Small intestine (tissue), 7 donors: ENCODE results near the gene VDR. TPM values are rescaled to one million over a fixed set of nuclear protein-coding genes. Genes with fewer than 3 reads are reported as not detected.

ENCODE experiments used
- DNase-seq, 2 donors: peaks; one replicate each; pipeline versions ENCODE4 v3.0.0 to v3.0.0-alpha.2; 2013
- FAIRE-seq: peaks from 2 replicates; lab custom pipeline; 2012; peaks lifted over from hg19 to GRCh38; lab: Jason Lieb, UNC
- H3K27ac ChIP-seq, 3 donors: one replicate each; pipeline ENCODE4 v1.5.1; 2013; ENCODE audit warnings: low read length in 2 of 3, mild to moderate bottlenecking in 2 of 3, control low read depth in 1 of 3, inconsistent platforms in 1 of 3, low read depth in 1 of 3, moderate library complexity in 1 of 3
- H3K27me3 ChIP-seq, 3 donors: one replicate each; pipeline ENCODE4 v1.6.1; 2013; ENCODE audit warnings: low read length in 3 of 3, inconsistent platforms in 1 of 3; ENCODE audit not compliant: control insufficient read depth in 3 of 3, insufficient read depth in 3 of 3
- H3K36me3 ChIP-seq, 3 donors: one replicate each; pipeline ENCODE4 v1.6.1; 2013; ENCODE audit warnings: low read length in 3 of 3, inconsistent platforms in 1 of 3, low read depth in 1 of 3, mild to moderate bottlenecking in 1 of 3, moderate library complexity in 1 of 3; ENCODE audit not compliant: control insufficient read depth in 3 of 3, insufficient read depth in 2 of 3
- H3K4me1 ChIP-seq, 3 donors: one replicate each; pipeline ENCODE4 v1.6.1; 2013; ENCODE audit warnings: low read length in 2 of 3, inconsistent platforms in 1 of 3, low read depth in 1 of 3, mild to moderate bottlenecking in 1 of 3, moderate library complexity in 1 of 3; ENCODE audit not compliant: control insufficient read depth in 3 of 3, insufficient read depth in 2 of 3
- H3K4me3 ChIP-seq, 3 donors: one replicate each; pipeline ENCODE4 v1.5.1; 2013; ENCODE audit warnings: low read length in 3 of 3, control low read depth in 1 of 3, inconsistent platforms in 1 of 3, low read depth in 1 of 3, mild to moderate bottlenecking in 1 of 3, moderate library complexity in 1 of 3
- H3K9me3 ChIP-seq, 2 donors: one replicate each; pipeline ENCODE4 v1.6.1; 2013; ENCODE audit warnings: low read depth in 1 of 2, low read length in 1 of 2; ENCODE audit not compliant: control insufficient read depth in 2 of 2, insufficient read depth in 1 of 2
- WGBS, 3 donors: extraction: QIAGEN DNeasy Blood & Tissue Kit; methylation state at CpG; one replicate each; pipeline ENCODE4 v1.1.7; 2013; 5-methylcytosine and 5-hydroxymethylcytosine counted together
- polyA plus RNA-seq, 4 donors: library from polyadenylated mRNA; stranded (reverse) in 3 of 4; unstranded in 1 of 4; fragments of 200-250 nt in 3 of 4; fragments of 120-200 nt in 1 of 4; gene quantifications; one replicate each; pipeline versions ENCODE4 v1.2.1 to v1.2.3, GENCODE V29; 2013
- donor health status: healthy with polysubstance abuse.
- donor health status: control.
- donor health status: control.
- donor health status: Bipolar disorder and iron deficiency.
- donor health status: healthy.

The VDR gene
- polyA plus RNA-seq, 4 donors: 16.6 to 61.0 (median 41.9) TPM

DNA sequence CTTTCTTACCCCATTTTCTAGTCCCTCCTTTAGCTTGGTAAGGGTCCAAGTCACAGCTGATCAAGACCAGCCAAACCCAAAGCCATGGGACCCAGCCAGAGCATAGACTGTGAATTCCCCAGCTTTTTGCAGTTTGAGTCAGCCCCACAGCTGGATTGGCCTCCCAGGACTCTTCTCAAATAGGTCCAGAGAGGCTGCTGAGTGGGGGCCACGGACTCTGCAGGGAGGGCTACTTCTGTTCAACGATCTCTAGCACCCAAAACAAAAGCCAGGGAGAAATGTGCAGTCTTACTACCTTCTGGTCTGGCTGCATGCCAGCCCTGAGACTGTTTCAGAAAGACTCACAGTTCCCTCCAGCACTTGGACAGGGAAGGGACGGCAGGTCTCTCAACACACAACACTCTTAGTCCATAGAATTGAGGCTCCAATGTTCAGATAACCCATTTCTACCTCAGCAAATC lies 1.6 kb downstream of the VDR start:
- peaks cover 0 to 61% (median 4%) of the 10 kb centered on the region in 3 donors for H3K4me1 ChIP-seq
- WGBS, 3 donors: 2 to 23% (median 7%) methylated on average over 3 of the region's 3 CpGs

DNA sequence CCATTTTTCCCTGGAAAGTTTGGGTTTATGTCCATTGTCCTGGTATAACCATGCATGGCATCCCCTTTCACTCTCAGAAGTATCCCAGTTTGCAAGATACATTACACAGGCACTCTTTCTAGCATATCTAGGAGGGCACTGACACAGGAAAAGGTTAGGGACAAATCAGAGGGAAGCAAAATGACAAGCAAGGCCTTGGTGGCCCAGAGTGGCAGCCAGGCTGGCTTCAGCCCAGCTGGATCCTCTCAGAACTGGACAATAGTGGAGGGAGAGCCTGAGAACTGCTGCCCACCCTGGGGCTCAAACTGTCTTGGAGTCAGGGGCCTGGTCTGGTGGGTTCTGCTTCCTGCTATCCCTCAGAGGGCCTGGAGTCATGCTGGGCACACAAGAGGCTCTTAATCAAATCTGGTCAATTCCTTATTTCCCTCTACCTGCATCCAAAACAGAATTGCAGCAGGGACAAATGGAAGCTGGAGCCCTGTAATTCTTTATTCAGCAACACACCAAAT lies 2.6 kb downstream of the VDR start:
- peaks cover 0 to 7% (median 0%) of the 10 kb centered on the region in 3 donors for H3K27me3 ChIP-seq
- peak overlapping the region; percentile 36 to 94 (median 81) for H3K27ac ChIP-seq
- peak overlapping the region in 2 of 3 donors; percentile 18 to 68 for H3K4me3 ChIP-seq
- H3K9me3 ChIP-seq: no peaks in the 10 kb centered on the region
- H3K4me1 ChIP-seq: peaks cover 2 to 57% (median 3%) of the 10 kb centered on the region in 3 donors
- peaks cover 0 to 9% (median 3%) of the 10 kb centered on the region in 3 donors for H3K36me3 ChIP-seq
- DNase-seq (peak in 1 of 2 donors; percentile 33), FAIRE-seq (no peak)

More for the DNA sequence above, 1.6 kb downstream of the VDR start:
- H3K27me3 ChIP-seq: peaks cover 0 to 7% (median 0%) of the 10 kb centered on the region in 3 donors
- FAIRE-seq: no peak
- peak overlapping the region in 2 of 3 donors; percentile 68 to 72 for H3K4me3 ChIP-seq
- H3K36me3 ChIP-seq: peaks cover 0 to 3% (median 3%) of the 10 kb centered on the region in 3 donors
- no peaks in the 10 kb centered on the region for H3K9me3 ChIP-seq
- peak; percentile 51 to 72 for DNase-seq
- H3K27ac ChIP-seq: peak overlapping the region in 2 of 3 donors; percentile 81 to 94

DNA sequence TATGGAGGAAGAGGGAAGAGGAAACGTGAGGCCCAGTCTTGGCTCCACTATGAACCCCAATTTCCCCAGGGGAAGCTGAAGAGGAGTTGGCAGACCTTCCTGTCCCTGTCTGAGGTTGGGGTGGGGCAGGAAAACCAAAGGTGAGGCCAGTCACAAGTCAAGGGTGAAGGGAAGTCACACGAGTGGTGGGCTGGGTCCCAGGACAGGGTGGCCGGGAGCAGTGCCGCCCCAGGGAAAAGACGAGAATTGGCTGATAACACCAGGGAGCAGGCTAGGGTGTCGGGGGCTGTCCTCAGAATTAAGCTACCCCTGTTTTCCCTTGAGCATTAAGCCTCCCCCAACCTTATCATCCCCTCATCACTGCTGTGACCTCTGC lies 3.1 kb downstream of the VDR start:
- H3K36me3 ChIP-seq: peaks cover 0 to 9% (median 3%) of the 10 kb centered on the region in 3 donors
- FAIRE-seq: no peak
- peaks cover 3 to 59% (median 3%) of the 10 kb centered on the region in 3 donors for H3K4me1 ChIP-seq
- DNase-seq: peak in 1 of 2 donors; percentile 80
- no peaks in the 10 kb centered on the region for H3K9me3 ChIP-seq
- H3K27me3 ChIP-seq: peaks cover 0 to 7% (median 0%) of the 10 kb centered on the region in 3 donors
- WGBS, 3 donors: 11 to 59% (median 31%) methylated on average over 6 of the region's 6 CpGs
- peak overlapping the region; percentile 36 to 94 (median 81) for H3K27ac ChIP-seq
- H3K4me3 ChIP-seq: peak overlapping the region in 1 of 3 donors; percentile 68

DNA sequence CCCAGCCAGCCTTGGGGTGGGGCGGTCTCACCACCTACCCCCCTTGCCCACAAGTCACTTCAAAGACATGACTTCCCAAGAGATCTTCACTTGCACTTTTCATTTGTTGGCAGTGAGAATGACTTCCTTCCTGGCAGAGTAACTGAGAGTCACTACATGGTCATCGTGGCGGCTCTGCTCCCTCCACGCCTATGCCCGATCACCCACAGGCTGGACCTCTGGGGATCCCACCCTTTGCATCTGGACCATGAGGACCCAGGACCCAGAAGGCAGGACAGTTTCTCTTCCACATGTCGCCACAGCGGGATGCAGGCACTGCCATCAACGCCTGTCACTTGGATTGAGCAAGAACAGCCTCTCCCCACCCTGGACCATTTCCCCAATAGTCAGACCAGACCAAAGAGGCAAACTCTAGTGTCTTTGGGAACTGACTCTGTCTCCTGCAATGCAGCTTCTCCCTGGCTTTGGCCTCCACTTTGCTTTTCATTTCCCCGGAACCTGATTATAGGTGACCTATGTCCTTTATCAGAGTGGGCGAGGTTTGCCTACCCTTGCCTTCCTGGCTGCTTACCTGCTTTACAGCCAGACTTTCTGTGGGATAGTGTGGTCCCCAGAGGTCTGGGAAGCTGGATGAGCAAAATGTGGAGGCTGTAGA lies 3.6 kb downstream of the VDR start:
- Histone ChIP-seq H3K9me3 (no peaks in the 10 kb centered on the region), H3K4me3 (peak overlapping the region in 1 of 3 donors; percentile 26), H3K27ac (peak overlapping the region; percentile 36 to 94 (median 81)), H3K4me1 (peaks cover 3 to 59% (median 5%) of the 10 kb centered on the region in 3 donors), H3K27me3 (peaks cover 0 to 7% (median 0%) of the 10 kb centered on the region in 3 donors), H3K36me3 (peaks cover 0 to 9% (median 3%) of the 10 kb centered on the region in 3 donors)
- FAIRE-seq (no peak), DNase-seq (peak; percentile 55 to 87)
- 22 to 66% (median 42%) methylated on average over 10 of the region's 10 CpGs for WGBS, 3 donors

DNA sequence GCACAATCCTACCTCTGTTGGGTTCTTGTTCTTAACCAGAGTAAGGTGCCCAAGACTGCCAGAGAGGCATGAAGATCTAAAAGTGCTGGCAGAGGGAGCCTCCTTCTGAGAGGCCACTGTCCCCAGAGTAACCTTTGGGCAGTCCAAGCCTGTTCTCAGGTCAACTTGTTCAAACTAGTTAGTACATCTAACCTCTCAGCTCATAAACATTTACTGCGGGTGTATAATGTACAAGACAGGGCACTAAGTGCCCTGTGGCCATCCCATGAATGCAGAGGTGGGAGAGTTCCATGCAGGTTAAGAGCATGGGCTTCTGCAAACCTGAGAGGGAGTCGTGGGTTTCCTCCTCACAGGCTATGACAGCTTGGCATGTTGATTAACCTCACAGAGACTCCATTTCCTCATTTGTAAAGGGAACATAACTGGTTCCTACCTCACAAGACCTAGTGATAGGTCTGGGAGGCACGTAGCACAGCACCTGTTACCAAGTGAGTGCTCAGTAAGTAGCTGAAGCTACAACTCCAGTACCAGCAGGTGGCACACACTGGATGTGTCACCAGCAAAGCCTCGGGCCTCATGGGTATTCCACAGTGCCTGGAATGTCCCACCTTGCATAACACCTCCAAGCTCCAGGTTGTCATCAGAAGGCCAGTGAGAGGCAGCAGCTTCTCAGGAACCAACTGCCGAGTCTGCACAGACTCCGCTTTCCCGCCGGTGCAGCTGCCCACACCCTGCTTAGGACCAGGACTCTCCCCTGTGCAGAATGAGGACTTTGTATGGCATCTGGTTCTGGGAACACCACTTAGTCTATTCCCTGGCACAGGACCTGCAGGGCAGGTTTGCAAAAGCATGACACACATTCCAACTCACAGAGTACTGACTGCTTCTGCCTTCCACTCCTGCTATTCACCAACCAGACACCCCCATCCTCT lies 4.4 kb downstream of the VDR start:
- peaks cover 0 to 5% (median 0%) of the 10 kb centered on the region in 3 donors for H3K27me3 ChIP-seq
- H3K36me3 ChIP-seq: peaks cover 0 to 12% (median 3%) of the 10 kb centered on the region in 3 donors
- peak overlapping the region in 1 of 3 donors; percentile 26 for H3K4me3 ChIP-seq
- DNase-seq (peak; percentile 80 to 88), FAIRE-seq (no peak)
- WGBS, 3 donors: 7 to 41% (median 32%) methylated on average over 8 of the region's 8 CpGs
- peak overlapping the region; percentile 36 to 94 (median 81) for H3K27ac ChIP-seq
- H3K4me1 ChIP-seq: peaks cover 3 to 59% (median 8%) of the 10 kb centered on the region in 3 donors
- no peaks in the 10 kb centered on the region for H3K9me3 ChIP-seq

DNA sequence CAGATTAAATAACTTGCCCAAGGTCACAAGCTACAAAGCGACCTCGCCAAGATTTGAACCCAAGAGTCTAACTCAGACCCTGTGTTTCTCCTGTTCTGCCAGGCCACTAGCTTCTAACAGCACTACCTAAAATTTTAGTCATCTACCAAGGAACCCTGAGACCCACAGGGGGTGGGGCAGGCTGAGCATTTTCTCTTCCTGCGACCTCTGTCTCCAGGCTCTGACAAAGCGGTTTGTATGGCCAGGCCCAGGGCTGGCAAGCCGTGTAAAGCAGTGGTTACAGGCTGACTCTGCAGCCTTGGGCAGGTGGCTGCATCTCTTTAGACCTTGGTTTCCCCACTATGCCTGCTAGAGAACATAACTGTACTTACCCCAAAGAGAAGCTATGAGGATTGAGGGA lies 5.3 kb downstream of the VDR start:
- peak overlapping the region in 1 of 3 donors; percentile 7 for H3K4me3 ChIP-seq
- H3K27ac ChIP-seq: peak overlapping the region; percentile 36 to 94 (median 81)
- no peaks in the 10 kb centered on the region for H3K9me3 ChIP-seq
- WGBS, 3 donors: 20 to 59% (median 49%) methylated on average over 5 of the region's 5 CpGs
- no peak for FAIRE-seq
- H3K36me3 ChIP-seq: peaks cover 0 to 15% (median 3%) of the 10 kb centered on the region in 3 donors
- DNase-seq: peak in 1 of 2 donors; percentile 59
- no peaks in the 10 kb centered on the region for H3K27me3 ChIP-seq
- peaks cover 3 to 56% (median 8%) of the 10 kb centered on the region in 3 donors for H3K4me1 ChIP-seq

DNA sequence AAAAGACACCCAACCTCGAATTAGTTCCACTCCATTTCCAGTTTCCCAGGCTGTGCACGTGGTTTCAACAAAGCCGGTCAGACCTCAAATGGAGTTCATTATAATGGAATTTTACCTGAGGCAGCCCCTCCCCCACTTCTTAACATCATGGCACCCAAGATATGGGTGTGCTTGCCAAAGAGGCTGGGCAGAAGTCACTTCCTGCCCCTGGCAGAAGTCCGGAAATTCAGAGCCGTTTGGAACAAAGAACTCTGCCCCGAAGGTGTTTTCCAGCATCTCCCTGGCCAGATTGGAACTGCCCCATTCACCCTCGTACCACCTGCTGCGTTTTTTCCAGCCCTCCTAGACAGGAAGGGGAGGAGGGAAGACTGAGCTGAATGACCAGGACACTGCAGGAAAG lies 8.2 kb downstream of the VDR start:
- FAIRE-seq (no peak), DNase-seq (peak; percentile 37 to 94)
- 10 to 34% (median 27%) methylated on average over 8 of the region's 8 CpGs for WGBS, 3 donors
- Histone ChIP-seq H3K4me3 (no peak overlapping the region), H3K27ac (peak overlapping the region in 2 of 3 donors; percentile 70 to 81), H3K36me3 (peaks cover 0 to 29% (median 4%) of the 10 kb centered on the region in 3 donors), H3K9me3 (no peaks in the 10 kb centered on the region), H3K4me1 (peaks cover 5 to 28% (median 11%) of the 10 kb centered on the region in 3 donors), H3K27me3 (no peaks in the 10 kb centered on the region)
